ENCODE results near the gene GANC.

DNA sequence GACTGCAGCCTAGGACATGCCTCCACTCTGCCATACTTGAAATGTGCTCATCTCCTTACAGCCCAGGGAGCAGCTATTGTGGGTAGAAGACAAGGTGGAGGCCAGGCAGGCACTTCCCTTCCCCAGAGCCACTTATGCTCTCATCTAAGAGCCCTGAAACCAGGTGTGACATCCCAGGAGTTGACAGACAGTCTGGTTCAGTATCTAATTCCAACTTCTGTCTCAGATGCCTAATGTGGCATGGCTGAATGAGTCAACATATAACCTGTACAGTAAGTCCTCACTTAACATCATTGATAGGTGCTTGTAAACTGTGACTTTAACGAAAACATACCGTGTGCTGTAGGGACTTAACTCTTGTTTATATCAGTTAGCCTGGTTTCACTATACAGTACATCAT is 85.1 kb downstream of the GANC start:
- TF ChIP-seq TAF1 (IDR thresholded peaks at IDR 0.05; ENCODE audit: borderline replicate concordance, insufficient read depth, low read length), result no peak
- TF ChIP-seq, protein P1, sequence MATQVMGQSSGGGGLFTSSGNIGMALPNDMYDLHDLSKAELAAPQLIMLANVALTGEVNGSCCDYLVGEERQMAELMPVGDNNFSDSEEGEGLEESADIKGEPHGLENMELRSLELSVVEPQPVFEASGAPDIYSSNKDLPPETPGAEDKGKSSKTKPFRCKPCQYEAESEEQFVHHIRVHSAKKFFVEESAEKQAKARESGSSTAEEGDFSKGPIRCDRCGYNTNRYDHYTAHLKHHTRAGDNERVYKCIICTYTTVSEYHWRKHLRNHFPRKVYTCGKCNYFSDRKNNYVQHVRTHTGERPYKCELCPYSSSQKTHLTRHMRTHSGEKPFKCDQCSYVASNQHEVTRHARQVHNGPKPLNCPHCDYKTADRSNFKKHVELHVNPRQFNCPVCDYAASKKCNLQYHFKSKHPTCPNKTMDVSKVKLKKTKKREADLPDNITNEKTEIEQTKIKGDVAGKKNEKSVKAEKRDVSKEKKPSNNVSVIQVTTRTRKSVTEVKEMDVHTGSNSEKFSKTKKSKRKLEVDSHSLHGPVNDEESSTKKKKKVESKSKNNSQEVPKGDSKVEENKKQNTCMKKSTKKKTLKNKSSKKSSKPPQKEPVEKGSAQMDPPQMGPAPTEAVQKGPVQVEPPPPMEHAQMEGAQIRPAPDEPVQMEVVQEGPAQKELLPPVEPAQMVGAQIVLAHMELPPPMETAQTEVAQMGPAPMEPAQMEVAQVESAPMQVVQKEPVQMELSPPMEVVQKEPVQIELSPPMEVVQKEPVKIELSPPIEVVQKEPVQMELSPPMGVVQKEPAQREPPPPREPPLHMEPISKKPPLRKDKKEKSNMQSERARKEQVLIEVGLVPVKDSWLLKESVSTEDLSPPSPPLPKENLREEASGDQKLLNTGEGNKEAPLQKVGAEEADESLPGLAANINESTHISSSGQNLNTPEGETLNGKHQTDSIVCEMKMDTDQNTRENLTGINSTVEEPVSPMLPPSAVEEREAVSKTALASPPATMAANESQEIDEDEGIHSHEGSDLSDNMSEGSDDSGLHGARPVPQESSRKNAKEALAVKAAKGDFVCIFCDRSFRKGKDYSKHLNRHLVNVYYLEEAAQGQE (IDR thresholded peaks at IDR 0.05; ENCODE audit: insufficient read depth in 1 of 2, low read depth in 2 of 2, low read length in 2 of 2), result no peak
- no peak for TF ChIP-seq POLR2AphosphoS5 (IDR thresholded peaks at IDR 0.05; ENCODE audit: low read depth, low read length)
